ENCODE measurements around the gene RPS6KA2. TPM values are rescaled to one million over a fixed set of nuclear protein-coding genes. Genes with fewer than 3 reads are reported as not detected.

The RPS6KA2 gene
- total RNA-seq, 1 experiment from 2014 or later = 18.5 TPM

DNA sequence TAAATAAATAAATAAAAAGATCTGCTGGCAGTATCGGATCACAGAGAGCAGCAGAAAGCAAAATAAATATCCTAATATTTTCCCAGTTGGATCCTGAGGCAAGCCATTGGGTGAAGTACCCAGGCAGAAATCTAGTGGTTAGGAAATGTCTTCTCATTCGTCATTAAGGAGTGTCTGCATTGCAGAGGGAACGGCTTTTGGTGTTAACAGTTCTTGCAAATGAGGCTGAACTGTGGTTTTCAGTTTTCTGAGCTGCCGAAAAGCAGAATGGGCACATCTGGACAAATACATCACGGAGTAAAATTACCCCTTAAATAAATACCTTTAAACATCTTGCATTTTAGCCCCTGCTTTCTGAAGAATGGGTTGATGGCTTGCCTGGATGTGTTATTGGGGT is 162.1 kb downstream of the RPS6KA2 start:
- H3K4me2 ChIP-seq = no peak overlapping the region
- H3K9me3 ChIP-seq (ENCODE audit: insufficient read depth, low read depth) = no peaks in the 10 kb centered on the region
- no peak overlapping the region for H3K4me3 ChIP-seq
- H3F3A ChIP-seq (ENCODE audit: insufficient read depth, low read depth) = peaks cover 21% of the 10 kb centered on the region; the same call in 1 of the 2 replicates
- intact Hi-C loops (cut with micrococcal nuclease; ENCODE audit: unreplicated experiment) = no loop called here
- DNase-seq = no peak
- ChIA-PET CTCF (no interaction called here), POLR2A (ENCODE audit: unreplicated experiment) (no interaction called here)
- peaks cover 22% of the 10 kb centered on the region for H3K4me1 ChIP-seq (replicated peaks; ENCODE audit: insufficient read depth)
- H3K27me3 ChIP-seq (ENCODE audit: insufficient read depth, low read depth) = no peaks in the 10 kb centered on the region
- no peak for TF ChIP-seq EZH2 (IDR thresholded peaks at IDR 0.05; ENCODE audit: low read depth)
- no peak for TF ChIP-seq CTCF (conservative IDR thresholded peaks at IDR 0.05)
- no peaks in the 10 kb centered on the region for H4K20me1 ChIP-seq (ENCODE audit: insufficient read depth)
- no peaks in the 10 kb centered on the region for H3K9me2 ChIP-seq (ENCODE audit: insufficient read depth)
- no peaks in the 10 kb centered on the region for H3K79me2 ChIP-seq (ENCODE audit: low read depth)
- no peak overlapping the region for H3K27ac ChIP-seq
- no peak overlapping the region for H2AFZ ChIP-seq
- BruUV-seq (replicated peaks) = no TSS peak
- no peaks in the 10 kb centered on the region for H3K36me3 ChIP-seq (ENCODE audit: low read depth)

- H3K4me2 ChIP-seq = no peak overlapping the region
- no peak for DNase-seq
Observed at GRCh38 chr6:166464068-166465002, 162.7 kb downstream of the RPS6KA2 start.

More at GRCh38 chr6:166464068-166465002, 162.7 kb downstream of the RPS6KA2 start:
- BruUV-seq (replicated peaks) = no TSS peak
- POLR2A ChIA-PET (ENCODE audit: unreplicated experiment) = no interaction called here
- Histone ChIP-seq H2AFZ (no peak overlapping the region), H3K9me2 (ENCODE audit: insufficient read depth) (no peaks in the 10 kb centered on the region), H3K9me3 (ENCODE audit: insufficient read depth, low read depth) (no peaks in the 10 kb centered on the region), H3K79me2 (ENCODE audit: low read depth) (no peaks in the 10 kb centered on the region), H3K4me1 (replicated peaks; ENCODE audit: insufficient read depth) (peaks cover 22% of the 10 kb centered on the region), H4K20me1 (ENCODE audit: insufficient read depth) (no peaks in the 10 kb centered on the region), H3K27ac (no peak overlapping the region), H3K4me3 (no peak overlapping the region), H3K36me3 (ENCODE audit: low read depth) (no peaks in the 10 kb centered on the region), H3K27me3 (ENCODE audit: insufficient read depth, low read depth) (no peaks in the 10 kb centered on the region), H3F3A (ENCODE audit: insufficient read depth, low read depth) (peaks cover 21% of the 10 kb centered on the region; the same call in 1 of the 2 replicates)
- TF ChIP-seq EZH2 (IDR thresholded peaks at IDR 0.05; ENCODE audit: low read depth) (no peak), CTCF (conservative IDR thresholded peaks at IDR 0.05) (no peak)
- intact Hi-C loops (cut with micrococcal nuclease; ENCODE audit: unreplicated experiment) = no loop called here
- CTCF ChIA-PET = interaction anchor here (0.5 kb wide), 1 partner anchor 16 kb away, joined by 3 read pairs; no protein-coding TSS in a partner anchor
